Midbrain (tissue), 1 donor: ENCODE measurements around the gene DNAJC15.

Experiments used
- DNase-seq: peaks from one replicate; lab custom pipeline; 2025; lab: John Stamatoyannopoulos, UW

The DNAJC15 gene

GRCh38 chr13:43154839-43155238, 131.5 kb downstream of the DNAJC15 start:
- no peak for DNase-seq

- no peak for DNase-seq
Observed at GRCh38 chr13:43156916-43157315, 133.5 kb downstream of the DNAJC15 start.

GRCh38 chr13:43157796-43158195, 134.4 kb downstream of the DNAJC15 start:
- DNase-seq: no peak

GRCh38 chr13:43158516-43158915, 135.1 kb downstream of the DNAJC15 start:
- no peak for DNase-seq

GRCh38 chr13:43159026-43159461, 135.7 kb downstream of the DNAJC15 start:
- DNase-seq: no peak
